Thymus (tissue), 11 donors: ENCODE results near the gene MANEA. TPM values are rescaled to one million over a fixed set of nuclear protein-coding genes. Genes with fewer than 3 reads are reported as not detected.

Experiments
- DNase-seq, 9 donors: peaks; one replicate each; pipeline ENCODE4 v3.0.0-alpha.2; 2013; ENCODE audit warnings: low spot score in 9 of 9, low read depth in 6 of 9, missing footprints in 1 of 9
- H3K27ac ChIP-seq, 2 donors: one replicate each; pipeline ENCODE4 v1.5.1; 2013; ENCODE audit warnings: control low read depth in 1 of 2, low read depth in 1 of 2, low read length in 1 of 2, mild to moderate bottlenecking in 1 of 2, moderate library complexity in 1 of 2
- H3K27me3 ChIP-seq, 2 donors: one replicate each; pipeline ENCODE4 v1.5.1; 2013; ENCODE audit warnings: low read length in 1 of 2; ENCODE audit not compliant: control insufficient read depth in 2 of 2, insufficient read depth in 1 of 2
- H3K36me3 ChIP-seq, 2 donors: one replicate each; pipeline ENCODE4 v1.5.1; 2013; ENCODE audit warnings: low read length in 1 of 2, mild to moderate bottlenecking in 1 of 2, moderate library complexity in 1 of 2; ENCODE audit not compliant: control insufficient read depth in 2 of 2, insufficient read depth in 2 of 2
- H3K4me1 ChIP-seq, 2 donors: one replicate each; pipeline ENCODE4 v1.5.1; 2013; ENCODE audit warnings: low read length in 2 of 2; ENCODE audit not compliant: control insufficient read depth in 2 of 2, insufficient read depth in 2 of 2
- H3K4me3 ChIP-seq, 2 donors: one replicate each; pipeline ENCODE4 v1.5.1; 2013; ENCODE audit warnings: low read length in 2 of 2, control low read depth in 1 of 2, mild to moderate bottlenecking in 1 of 2
- H3K9me3 ChIP-seq, 2 donors: one replicate each; pipeline ENCODE4 v1.5.1; 2013; ENCODE audit warnings: low read length in 1 of 2, mild to moderate bottlenecking in 1 of 2; ENCODE audit not compliant: control insufficient read depth in 2 of 2, insufficient read depth in 1 of 2
- WGBS: extraction: QIAGEN DNeasy Blood & Tissue Kit; methylation state at CpG from one replicate; pipeline ENCODE4 v1.1.7; 2013; 5-methylcytosine and 5-hydroxymethylcytosine counted together
- polyA plus RNA-seq: library from polyadenylated mRNA; stranded (reverse); fragments of 200-250 nt; gene quantifications from one replicate; pipeline ENCODE4 v1.2.3, GENCODE V29; 2013
- total RNA-seq: library from RNA; stranded (reverse); fragments of 120-200 nt; gene quantifications from one replicate; pipeline ENCODE4 v1.2.4, GENCODE V29; 2013
- donor health status: healthy.

The MANEA gene
- total and polyA plus RNA-seq, 2 donors: 5.8 to 10.4 TPM

DNA sequence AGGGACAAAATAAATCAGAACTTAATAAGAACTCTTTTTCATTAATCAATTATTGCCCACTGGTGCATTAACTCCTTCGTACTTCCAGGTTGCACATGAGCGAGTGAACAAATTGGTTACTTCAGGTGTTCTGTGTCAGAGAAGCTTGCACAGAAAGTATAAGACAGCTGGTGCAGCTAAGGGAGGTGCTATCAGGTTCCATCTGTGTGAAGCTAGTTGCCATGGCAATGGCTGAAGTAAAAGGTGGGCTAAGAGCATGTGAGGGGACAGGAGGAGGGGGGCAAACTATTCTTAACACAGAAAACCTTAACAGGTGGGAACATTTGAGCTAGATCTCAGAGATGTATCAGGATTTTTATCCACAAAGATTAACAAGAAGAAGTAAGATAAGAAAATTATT lies 81.6 kb downstream of the MANEA start:
- Histone ChIP-seq H3K9me3 (no peaks in the 10 kb centered on the region), H3K4me3 (no peak overlapping the region), H3K36me3 (no peaks in the 10 kb centered on the region), H3K27ac (no peak overlapping the region), H3K27me3 (no peaks in the 10 kb centered on the region), H3K4me1 (no peaks in the 10 kb centered on the region)
- WGBS: 94% methylated on average over 2 of the region's 2 CpGs
- no peak for DNase-seq
